GM21367 (cell line): Measurements from ENCODE around the gene NKX1-2.

Source experiments
- ATAC-seq: cut with Tn5 transposase; IDR thresholded peaks from one replicate; pipeline ENCODE4 v1.9.1; 2021; ENCODE audit not compliant: unreplicated experiment

Gene NKX1-2

GRCh38 chr10:124450012-124450782 is at the start of gene NKX1-2:
TSS of gene NKX1-2 (minus strand) at chr10:124450035. CDS start at chr10:124449943, 92 bp downstream.
- no peak for ATAC-seq

GRCh38 chr10:124498056-124498455 is 48.2 kb upstream of the NKX1-2 start:
- ATAC-seq, result no peak

GRCh38 chr10:124497196-124497881 is 47.5 kb upstream of the NKX1-2 start:
- no peak for ATAC-seq

GRCh38 chr10:124496620-124497019 is 46.8 kb upstream of the NKX1-2 start:
- ATAC-seq, result no peak

GRCh38 chr10:124496150-124496549 is 46.3 kb upstream of the NKX1-2 start:
- ATAC-seq, result no peak

GRCh38 chr10:124495725-124496124 is 45.9 kb upstream of the NKX1-2 start:
- ATAC-seq, result no peak

GRCh38 chr10:124495162-124495561 is 45.3 kb upstream of the NKX1-2 start:
- ATAC-seq, result no peak

GRCh38 chr10:124494046-124494807 is 44.4 kb upstream of the NKX1-2 start:
- no peak for ATAC-seq

GRCh38 chr10:124493214-124493882 is 43.5 kb upstream of the NKX1-2 start:
- ATAC-seq, result no peak

- ATAC-seq, result no peak
Observed at GRCh38 chr10:124492266-124492665, 42.4 kb upstream of the NKX1-2 start.

- ATAC-seq, result no peak
Observed at GRCh38 chr10:124491105-124491504, 41.3 kb upstream of the NKX1-2 start.

- no peak for ATAC-seq
Observed at GRCh38 chr10:124486635-124487034, 36.8 kb upstream of the NKX1-2 start.

- no peak for ATAC-seq
Observed at GRCh38 chr10:124484661-124485060, 34.8 kb upstream of the NKX1-2 start.

- ATAC-seq, result no peak
Observed at GRCh38 chr10:124484031-124484430, 34.2 kb upstream of the NKX1-2 start.

GRCh38 chr10:124482876-124483275 is 33.0 kb upstream of the NKX1-2 start:
- no peak for ATAC-seq

GRCh38 chr10:124482236-124482800 is 32.5 kb upstream of the NKX1-2 start:
- no peak for ATAC-seq

GRCh38 chr10:124481717-124482116 is 31.9 kb upstream of the NKX1-2 start:
- no peak for ATAC-seq

GRCh38 chr10:124480860-124481259 is 31.0 kb upstream of the NKX1-2 start:
- ATAC-seq, result no peak

- no peak for ATAC-seq
Observed at GRCh38 chr10:124478515-124478914, 28.7 kb upstream of the NKX1-2 start.

GRCh38 chr10:124477614-124478363 is 28.0 kb upstream of the NKX1-2 start:
- ATAC-seq, result no peak
